CD14-positive monocyte (primary cell): ENCODE results near the gene ZBTB49. TPM values are rescaled to one million over a fixed set of nuclear protein-coding genes. Genes with fewer than 3 reads are reported as not detected.

Experiments used
- DNase-seq, 3 donors: peaks; one replicate each; pipeline ENCODE4 v3.0.0-alpha.2; 2011 to 2022
- H2AFZ ChIP-seq: 2 replicates; pipeline ENCODE4 v1.6.0; 2012; ENCODE audit warnings: mild to moderate bottlenecking, low read depth, low read length, inconsistent platforms; ENCODE audit not compliant: insufficient read depth, poor library complexity, severe bottlenecking
- H3K27ac ChIP-seq, 2 donors: 1 replicate in 1 of 2; 2 replicates in 1 of 2; pipeline ENCODE4 v1.5.1; 2012 to 2013; ENCODE audit warnings: low read length in 2 of 2, control low read depth in 1 of 2, inconsistent platforms in 1 of 2, low read depth in 1 of 2, mild to moderate bottlenecking in 1 of 2
- H3K27me3 ChIP-seq, 2 donors: one replicate each; pipeline versions ENCODE4 v1.6.0 to v1.6.1; 2011 to 2013; ENCODE audit warnings: low read length in 2 of 2; ENCODE audit not compliant: control insufficient read depth in 2 of 2, insufficient read depth in 2 of 2
- H3K36me3 ChIP-seq, 2 donors: replicated peaks in 1 of 2; 1 replicate in 1 of 2; 2 replicates in 1 of 2; pipeline versions ENCODE4 v1.5.1 to v1.6.1; 2012 to 2013; ENCODE audit warnings: low read length in 2 of 2, control low read depth in 1 of 2, inconsistent platforms in 1 of 2, mild to moderate bottlenecking in 1 of 2; ENCODE audit not compliant: insufficient read depth in 2 of 2, control insufficient read depth in 1 of 2
- H3K4me1 ChIP-seq, 2 donors: 1 replicate in 1 of 2; 2 replicates in 1 of 2; pipeline versions ENCODE4 v1.5.1 to v1.6.1; 2012 to 2013; ENCODE audit warnings: low read length in 2 of 2, control low read depth in 1 of 2, inconsistent platforms in 1 of 2, mild to moderate bottlenecking in 1 of 2, moderate library complexity in 1 of 2; ENCODE audit not compliant: insufficient read depth in 2 of 2, control insufficient read depth in 1 of 2
- H3K4me2 ChIP-seq: replicated peaks from 2 replicates; pipeline ENCODE3; 2012; ENCODE audit warnings: low read length, moderate library complexity, mild to moderate bottlenecking; ENCODE audit not compliant: poor library complexity, severe bottlenecking; ENCODE audit errors: extremely low read depth
- H3K4me3 ChIP-seq, 3 experiments: fragments of 200-600 bp in 1 of 3; sonication (generic) in 1 of 3; replicated peaks in 1 of 3; 1 replicate in 2 of 3; 2 replicates in 1 of 3; pipeline ENCODE4 v1.5.1; 2011 to 2013; ENCODE audit warnings: low read length in 3 of 3, mild to moderate bottlenecking in 3 of 3, control low read depth in 2 of 3, low read depth in 2 of 3, inconsistent platforms in 1 of 3, moderate library complexity in 1 of 3
- H3K79me2 ChIP-seq: 2 replicates; pipeline ENCODE4 v1.6.0; 2012; ENCODE audit warnings: mild to moderate bottlenecking, control low read depth, inconsistent platforms, low read length, moderate library complexity; ENCODE audit not compliant: insufficient read depth
- H3K9ac ChIP-seq: 2 replicates; pipeline ENCODE4 v1.6.0; 2017; ENCODE audit warnings: low read length, mild to moderate bottlenecking; ENCODE audit not compliant: insufficient read depth, poor library complexity, severe bottlenecking
- H3K9me3 ChIP-seq, 2 donors: replicated peaks in 1 of 2; 1 replicate in 1 of 2; 2 replicates in 1 of 2; pipeline versions ENCODE4 v1.5.1 to v1.6.1; 2012 to 2013; ENCODE audit warnings: low read length in 2 of 2, control low read depth in 1 of 2; ENCODE audit not compliant: control insufficient read depth in 1 of 2, insufficient read depth in 1 of 2
- H4K20me1 ChIP-seq: 2 replicates; pipeline ENCODE4 v1.6.0; 2012; ENCODE audit warnings: mild to moderate bottlenecking, low read length, control low read depth, moderate library complexity; ENCODE audit not compliant: insufficient read depth
- H3K27ac Mint-ChIP-seq, 7 donors: one replicate each; pipeline ENCODE4 v1.8.0; 2020; ENCODE audit warnings: mild to moderate bottlenecking in 7 of 7, mixed read lengths in 7 of 7, moderate library complexity in 6 of 7, inconsistent platforms in 2 of 7
- H3K27me3 Mint-ChIP-seq, 3 donors: one replicate each; pipeline ENCODE4 v1.8.0; 2021 to 2022; ENCODE audit warnings: low read depth in 3 of 3, mild to moderate bottlenecking in 3 of 3, mixed read lengths in 3 of 3, moderate library complexity in 3 of 3, inconsistent platforms in 1 of 3
- H3K36me3 Mint-ChIP-seq, 2 donors: one replicate each; pipeline ENCODE4 v1.8.0; 2020; ENCODE audit warnings: mixed read lengths in 2 of 2, inconsistent platforms in 1 of 2, mild to moderate bottlenecking in 1 of 2
- H3K4me1 Mint-ChIP-seq: one replicate; pipeline ENCODE4 v1.8.0; 2020; ENCODE audit warnings: mild to moderate bottlenecking, mixed read lengths
- H3K4me3 Mint-ChIP-seq, 2 donors: one replicate each; pipeline ENCODE4 v1.8.0; 2020; ENCODE audit warnings: mild to moderate bottlenecking in 2 of 2, mixed read lengths in 2 of 2, moderate library complexity in 1 of 2
- H3K9me3 Mint-ChIP-seq, 7 donors: one replicate each; pipeline ENCODE4 v1.8.0; 2020 to 2022; ENCODE audit warnings: mixed read lengths in 7 of 7, mild to moderate bottlenecking in 6 of 7, moderate library complexity in 6 of 7, inconsistent platforms in 2 of 7
- WGBS: methylation state at CpG from one replicate; pipeline ENCODE4 v1.1.5; 2013; ENCODE audit warnings: missing lambda C conversion rate; ENCODE audit not compliant: insufficient coverage; 5-methylcytosine and 5-hydroxymethylcytosine counted together
- intact Hi-C, 2 donors: fragments of 100-400 bp; cut with micrococcal nuclease; formaldehyde crosslinking; loops; one replicate each; pipeline versions ENCODE4 v1.15.0 to v1.15.1; 2023
- polyA plus RNA-seq, 3 donors: library from polyadenylated mRNA; depleted of rRNA in 1 of 3; unstranded in 2 of 3; stranded (reverse) in 1 of 3; fragments of 300-500 nt in 2 of 3; fragments of >200 nt in 1 of 3; fragmentation: Illumina TruSeq in 2 of 3; gene quantifications; 1 replicate in 2 of 3; 2 replicates in 1 of 3; pipeline ENCODE4 v1.2.3, GENCODE V29; 2012 to 2021
- TF ChIP-seq, protein P1 (sequence below): fragments of 200-600 bp; IDR thresholded peaks from one replicate; pipeline ENCODE4 v1.8.0; 2022; ENCODE audit warnings: antibody characterized with exemption, mild to moderate bottlenecking

ZBTB49 gene
- polyA plus RNA-seq, 3 donors: 1.4 to 3.8 (median 1.7) TPM

DNA sequence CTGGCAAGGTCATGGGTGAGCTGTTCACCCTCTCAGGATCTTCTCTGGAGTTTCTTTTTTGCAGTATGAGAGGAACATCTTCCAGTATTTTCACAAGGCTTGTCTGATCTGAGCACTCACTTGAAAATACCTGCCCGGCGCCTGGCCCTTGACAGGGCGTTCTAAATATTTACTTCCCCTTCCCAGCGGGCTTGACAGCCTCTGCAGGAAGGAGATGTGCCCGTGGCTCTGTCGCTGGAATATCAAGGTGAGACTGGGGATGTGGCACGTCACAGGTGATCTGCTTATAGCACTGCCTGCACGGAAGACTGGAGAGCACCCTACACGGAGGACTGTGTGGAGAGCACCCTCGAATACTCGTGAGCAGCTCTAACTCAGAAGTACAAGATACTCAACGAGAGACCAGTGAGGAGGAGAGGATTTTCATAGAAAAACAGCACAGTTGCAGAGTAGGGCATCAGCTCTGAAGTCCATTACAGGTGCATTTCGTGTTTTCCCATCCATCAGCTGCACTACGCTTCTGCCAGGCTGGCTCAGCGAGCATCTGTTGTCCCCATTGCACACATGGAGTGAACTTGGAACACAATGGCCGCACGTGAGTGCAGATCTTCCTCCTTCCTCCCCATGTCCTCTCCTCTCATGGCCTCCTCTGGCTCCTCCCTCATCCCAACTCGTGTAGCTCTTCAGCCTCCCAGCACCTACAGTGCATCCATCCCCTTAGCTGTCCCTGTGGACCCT is 32.1 kb downstream of the ZBTB49 start:
- Histone ChIP-seq H3K4me3 (no peak overlapping the region), H3K4me2 (no peak overlapping the region), H3K9ac (no peak overlapping the region), H3K36me3 (peaks cover 39 to 50% of the 10 kb centered on the region in 2 donors), H3K27ac (no peak overlapping the region), H2AFZ (no peak overlapping the region), H3K79me2 (no peaks in the 10 kb centered on the region), H3K9me3 (no peaks in the 10 kb centered on the region), H3K4me1 (no peaks in the 10 kb centered on the region), H4K20me1 (no peaks in the 10 kb centered on the region), H3K27me3 (no peaks in the 10 kb centered on the region)
- Mint-ChIP-seq H3K4me3 (no peak overlapping the region), H3K36me3 (peaks cover 41 to 45% of the 10 kb centered on the region in 2 donors), H3K27ac (peak overlapping the region in 3 of 7 donors; percentile 5 to 31 (median 5)), H3K27me3 (peaks cover 0 to 2% (median 0%) of the 10 kb centered on the region in 3 donors), H3K9me3 (no peaks in the 10 kb centered on the region), H3K4me1 (no peaks in the 10 kb centered on the region)
- TF ChIP-seq, protein P1, sequence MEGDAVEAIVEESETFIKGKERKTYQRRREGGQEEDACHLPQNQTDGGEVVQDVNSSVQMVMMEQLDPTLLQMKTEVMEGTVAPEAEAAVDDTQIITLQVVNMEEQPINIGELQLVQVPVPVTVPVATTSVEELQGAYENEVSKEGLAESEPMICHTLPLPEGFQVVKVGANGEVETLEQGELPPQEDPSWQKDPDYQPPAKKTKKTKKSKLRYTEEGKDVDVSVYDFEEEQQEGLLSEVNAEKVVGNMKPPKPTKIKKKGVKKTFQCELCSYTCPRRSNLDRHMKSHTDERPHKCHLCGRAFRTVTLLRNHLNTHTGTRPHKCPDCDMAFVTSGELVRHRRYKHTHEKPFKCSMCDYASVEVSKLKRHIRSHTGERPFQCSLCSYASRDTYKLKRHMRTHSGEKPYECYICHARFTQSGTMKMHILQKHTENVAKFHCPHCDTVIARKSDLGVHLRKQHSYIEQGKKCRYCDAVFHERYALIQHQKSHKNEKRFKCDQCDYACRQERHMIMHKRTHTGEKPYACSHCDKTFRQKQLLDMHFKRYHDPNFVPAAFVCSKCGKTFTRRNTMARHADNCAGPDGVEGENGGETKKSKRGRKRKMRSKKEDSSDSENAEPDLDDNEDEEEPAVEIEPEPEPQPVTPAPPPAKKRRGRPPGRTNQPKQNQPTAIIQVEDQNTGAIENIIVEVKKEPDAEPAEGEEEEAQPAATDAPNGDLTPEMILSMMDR: no peak
- intact Hi-C loops: no loop called here
- WGBS: 88% methylated on average over 16 of the region's 18 CpGs
- DNase-seq: no peak

DNA sequence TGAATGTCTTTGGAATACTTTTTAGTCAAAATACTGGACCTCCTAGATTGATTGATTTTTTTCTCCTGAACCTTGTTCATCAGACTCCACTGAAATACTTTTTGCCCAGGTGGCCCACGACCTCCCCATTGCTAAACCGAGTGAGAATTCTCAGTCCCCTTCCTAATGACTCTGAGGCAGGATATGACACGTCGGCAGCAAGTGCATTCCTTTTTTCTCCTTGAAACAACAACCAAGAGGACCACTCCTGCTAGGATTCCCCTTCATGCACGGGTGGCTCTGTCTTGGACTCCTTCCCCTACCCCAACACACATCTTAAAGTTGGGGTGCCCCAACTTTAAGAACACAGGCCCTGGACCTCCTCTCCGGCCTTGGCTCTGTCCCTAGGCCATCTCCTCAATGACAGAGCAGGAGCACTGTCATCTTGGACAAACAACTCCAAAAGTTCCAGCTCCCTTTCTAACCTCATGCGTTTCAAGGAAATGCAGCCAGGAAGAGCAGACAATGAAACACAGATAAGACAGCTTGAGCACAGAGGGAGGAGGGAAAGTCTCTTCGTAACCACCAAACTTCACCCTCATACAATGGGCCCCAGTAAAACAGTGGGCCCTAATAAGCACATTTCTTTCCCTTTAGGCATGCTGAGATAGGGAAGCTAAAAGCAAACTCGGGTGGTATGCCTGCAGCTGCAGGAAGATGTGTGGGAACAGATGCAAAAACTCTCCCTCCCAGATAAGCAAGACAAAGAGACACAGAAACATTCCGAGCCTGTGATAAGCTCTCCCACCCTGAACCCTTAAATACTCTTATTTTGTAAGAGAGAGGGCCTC is 33.9 kb downstream of the ZBTB49 start:
- TF ChIP-seq, protein P1: no peak
- no peaks in the 10 kb centered on the region for H4K20me1 ChIP-seq
- no peak overlapping the region for H3K27ac ChIP-seq
- Mint-ChIP-seq H3K4me3 (peak overlapping the region in 1 of 2 donors; percentile 9), H3K4me1 (no peaks in the 10 kb centered on the region), H3K27ac (peak overlapping the region in 1 of 7 donors; percentile 15), H3K27me3 (peaks cover 0 to 6% (median 2%) of the 10 kb centered on the region in 3 donors), H3K36me3 (peaks cover 28 to 31% of the 10 kb centered on the region in 2 donors), H3K9me3 (peaks cover 0 to 5% (median 2%) of the 10 kb centered on the region in 7 donors)
- no peaks in the 10 kb centered on the region for H3K9me3 ChIP-seq
- no peak overlapping the region for H3K4me3 ChIP-seq
- H3K4me2 ChIP-seq: no peak overlapping the region
- H3K4me1 ChIP-seq: no peaks in the 10 kb centered on the region
- no peak overlapping the region for H2AFZ ChIP-seq
- no peak for DNase-seq
- no peak overlapping the region for H3K9ac ChIP-seq
- peaks cover 26 to 39% of the 10 kb centered on the region in 2 donors for H3K36me3 ChIP-seq
- no peaks in the 10 kb centered on the region for H3K27me3 ChIP-seq
- WGBS: 62% methylated on average over 5 of the region's 10 CpGs
- H3K79me2 ChIP-seq: no peaks in the 10 kb centered on the region
- intact Hi-C loops: no loop called here
